OCI-LY1 (cell line): Measurements from ENCODE around the gene SDK2.

Experiments used
- H2AFZ ChIP-seq: fragments of 200-600 bp; sonication (generic), shearing (Covaris generic); 2 replicates; pipeline ENCODE4 v1.6.0; 2014; ENCODE audit warnings: antibody characterized with exemption, mild to moderate bottlenecking, low read length
- H3F3A ChIP-seq: fragments of 200-600 bp; sonication (generic), shearing (Covaris generic); 2 replicates; pipeline ENCODE4 v1.6.0; 2014; ENCODE audit warnings: mild to moderate bottlenecking, antibody characterized with exemption, low read length, moderate library complexity; ENCODE audit not compliant: insufficient read depth
- H3K27ac ChIP-seq: fragments of 200-600 bp; sonication (generic); 2 replicates; pipeline ENCODE4 v1.5.1; 2014; ENCODE audit warnings: low read length, mixed run types, mild to moderate bottlenecking, low read depth; ENCODE audit not compliant: poor library complexity, severe bottlenecking
- H3K27me3 ChIP-seq: fragments of 200-600 bp; sonication (generic); 2 replicates; pipeline ENCODE4 v1.6.0; 2014; ENCODE audit warnings: antibody characterized with exemption, mild to moderate bottlenecking, low read length, moderate library complexity; ENCODE audit not compliant: insufficient read depth
- H3K36me3 ChIP-seq: fragments of 200-600 bp; sonication (generic); 2 replicates; pipeline ENCODE4 v1.6.1; 2014; ENCODE audit warnings: mild to moderate bottlenecking, antibody characterized with exemption, low read length, moderate library complexity, mixed read lengths; ENCODE audit not compliant: insufficient read depth
- H3K4me1 ChIP-seq: fragments of 200-600 bp; sonication (generic); 2 replicates; pipeline ENCODE4 v1.5.1; 2014; ENCODE audit warnings: mild to moderate bottlenecking, low read length, moderate library complexity; ENCODE audit not compliant: insufficient read depth, severe bottlenecking
- H3K4me2 ChIP-seq: fragments of 200-600 bp; sonication (generic), shearing (Covaris generic); 2 replicates; pipeline ENCODE4 v1.6.1; 2014; ENCODE audit warnings: low read length
- H3K4me3 ChIP-seq: fragments of 200-600 bp; sonication (generic); 2 replicates; pipeline ENCODE4 v1.5.1; 2014; ENCODE audit warnings: low read length, low read depth, mild to moderate bottlenecking, mixed read lengths; ENCODE audit not compliant: poor library complexity, severe bottlenecking
- H3K79me2 ChIP-seq: fragments of 200-600 bp; shearing (Covaris generic); 2 replicates; pipeline ENCODE4 v1.6.1; 2016; ENCODE audit warnings: mixed run types, low read length, mixed read lengths; ENCODE audit not compliant: insufficient read depth
- H3K9ac ChIP-seq: fragments of 200-600 bp; sonication (generic), shearing (Covaris generic); 2 replicates; pipeline ENCODE4 v1.6.1; 2014; ENCODE audit warnings: mild to moderate bottlenecking, low read length, mixed read lengths
- H3K9me2 ChIP-seq: fragments of 200-600 bp; sonication (generic), shearing (Covaris generic); 2 replicates; pipeline ENCODE4 v1.6.1; 2014; ENCODE audit warnings: low read depth, mild to moderate bottlenecking, low read length, mixed read lengths
- H3K9me3 ChIP-seq: fragments of 200-600 bp; shearing (Covaris generic); 2 replicates; pipeline ENCODE4 v1.6.1; 2014; ENCODE audit warnings: low read length, mixed read lengths
- H4K20me1 ChIP-seq: fragments of 200-600 bp; sonication (generic), shearing (Covaris generic); 2 replicates; pipeline ENCODE4 v1.6.0; 2016; ENCODE audit warnings: mild to moderate bottlenecking, low read length; ENCODE audit not compliant: insufficient read depth
- EZH2 ChIP-seq: fragments of 200-600 bp; sonication (generic), shearing (Covaris generic); IDR thresholded peaks from 2 replicates; pipeline ENCODE4 v1.8.0; 2017; ENCODE audit warnings: borderline replicate concordance, mixed run types, mild to moderate bottlenecking, antibody characterized with exemption, low read length, moderate library complexity, mixed read lengths
- TF ChIP-seq, protein P1 (sequence below): fragments of 200-600 bp; sonication (generic), shearing (Covaris generic); IDR thresholded peaks from 2 replicates; pipeline ENCODE4 v1.5.1; 2017; ENCODE audit warnings: mild to moderate bottlenecking, antibody characterized with exemption, low read length, moderate library complexity, mixed read lengths

The SDK2 gene

DNA sequence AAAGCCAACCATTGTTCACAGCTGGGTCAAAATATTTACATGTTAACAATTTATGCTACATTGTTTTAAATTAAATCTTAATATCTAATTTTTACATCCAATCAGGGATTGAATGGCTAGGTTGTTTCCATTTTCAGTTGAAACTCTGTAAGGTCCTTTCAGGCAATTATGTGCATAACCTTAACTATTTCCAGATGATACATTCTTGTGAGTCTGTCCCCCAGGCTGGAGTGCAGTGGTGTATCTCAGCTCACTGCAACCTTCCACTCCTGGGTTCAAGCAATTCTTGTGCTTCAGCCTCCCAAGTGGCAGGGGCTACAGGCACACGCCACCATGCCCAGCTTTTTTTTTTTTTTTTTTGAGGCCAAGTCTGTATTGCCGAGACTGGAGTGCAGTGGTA, 342.9 kb downstream of the SDK2 start:
- Histone ChIP-seq H3K27me3 (0 out of 2 replicates have a peak, but pooled peaks cover 5% of the 10 kb centered on the region), H3K4me3 (no peak overlapping the region), H3K4me2 (no peak overlapping the region), H3K9ac (no peak overlapping the region), H2AFZ (no peak overlapping the region), H3K9me2 (no peaks in the 10 kb centered on the region), H3K27ac (no peak overlapping the region), H3K9me3 (no peaks in the 10 kb centered on the region), H3K79me2 (no peaks in the 10 kb centered on the region), H3F3A (no peaks in the 10 kb centered on the region), H3K4me1 (no peaks in the 10 kb centered on the region), H3K36me3 (no peaks in the 10 kb centered on the region), H4K20me1 (no peaks in the 10 kb centered on the region)
- TF ChIP-seq, protein P1, sequence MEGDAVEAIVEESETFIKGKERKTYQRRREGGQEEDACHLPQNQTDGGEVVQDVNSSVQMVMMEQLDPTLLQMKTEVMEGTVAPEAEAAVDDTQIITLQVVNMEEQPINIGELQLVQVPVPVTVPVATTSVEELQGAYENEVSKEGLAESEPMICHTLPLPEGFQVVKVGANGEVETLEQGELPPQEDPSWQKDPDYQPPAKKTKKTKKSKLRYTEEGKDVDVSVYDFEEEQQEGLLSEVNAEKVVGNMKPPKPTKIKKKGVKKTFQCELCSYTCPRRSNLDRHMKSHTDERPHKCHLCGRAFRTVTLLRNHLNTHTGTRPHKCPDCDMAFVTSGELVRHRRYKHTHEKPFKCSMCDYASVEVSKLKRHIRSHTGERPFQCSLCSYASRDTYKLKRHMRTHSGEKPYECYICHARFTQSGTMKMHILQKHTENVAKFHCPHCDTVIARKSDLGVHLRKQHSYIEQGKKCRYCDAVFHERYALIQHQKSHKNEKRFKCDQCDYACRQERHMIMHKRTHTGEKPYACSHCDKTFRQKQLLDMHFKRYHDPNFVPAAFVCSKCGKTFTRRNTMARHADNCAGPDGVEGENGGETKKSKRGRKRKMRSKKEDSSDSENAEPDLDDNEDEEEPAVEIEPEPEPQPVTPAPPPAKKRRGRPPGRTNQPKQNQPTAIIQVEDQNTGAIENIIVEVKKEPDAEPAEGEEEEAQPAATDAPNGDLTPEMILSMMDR: no peak
- no peak for TF ChIP-seq EZH2

DNA sequence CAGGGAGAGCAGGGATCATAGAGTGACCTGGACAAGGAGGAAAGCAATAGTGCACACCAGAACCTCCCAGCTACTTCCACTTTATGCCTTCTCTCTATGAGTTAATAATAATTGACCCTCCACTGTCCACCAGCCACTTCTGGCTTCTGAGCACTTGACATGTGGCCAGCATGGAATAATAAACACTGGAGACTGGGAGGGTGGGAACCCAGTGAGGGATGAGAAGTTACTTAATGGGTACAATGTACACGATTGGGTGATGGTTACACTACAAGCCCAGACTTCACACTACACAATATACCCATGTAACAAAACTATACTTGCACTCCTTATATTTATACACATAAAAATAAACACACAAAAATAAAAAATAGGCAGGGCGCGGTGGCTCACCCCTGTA, 343.9 kb downstream of the SDK2 start:
- Histone ChIP-seq H3K27ac (no peak overlapping the region), H3F3A (no peaks in the 10 kb centered on the region), H3K4me3 (no peak overlapping the region), H3K9ac (no peak overlapping the region), H3K27me3 (0 out of 2 replicates have a peak, but pooled peaks cover 5% of the 10 kb centered on the region), H2AFZ (no peak overlapping the region), H3K4me2 (no peak overlapping the region), H3K9me2 (no peaks in the 10 kb centered on the region), H3K4me1 (no peaks in the 10 kb centered on the region), H3K79me2 (no peaks in the 10 kb centered on the region), H4K20me1 (no peaks in the 10 kb centered on the region), H3K36me3 (no peaks in the 10 kb centered on the region), H3K9me3 (no peaks in the 10 kb centered on the region)
- no peak for TF ChIP-seq EZH2
- TF ChIP-seq, protein P1: no peak

DNA sequence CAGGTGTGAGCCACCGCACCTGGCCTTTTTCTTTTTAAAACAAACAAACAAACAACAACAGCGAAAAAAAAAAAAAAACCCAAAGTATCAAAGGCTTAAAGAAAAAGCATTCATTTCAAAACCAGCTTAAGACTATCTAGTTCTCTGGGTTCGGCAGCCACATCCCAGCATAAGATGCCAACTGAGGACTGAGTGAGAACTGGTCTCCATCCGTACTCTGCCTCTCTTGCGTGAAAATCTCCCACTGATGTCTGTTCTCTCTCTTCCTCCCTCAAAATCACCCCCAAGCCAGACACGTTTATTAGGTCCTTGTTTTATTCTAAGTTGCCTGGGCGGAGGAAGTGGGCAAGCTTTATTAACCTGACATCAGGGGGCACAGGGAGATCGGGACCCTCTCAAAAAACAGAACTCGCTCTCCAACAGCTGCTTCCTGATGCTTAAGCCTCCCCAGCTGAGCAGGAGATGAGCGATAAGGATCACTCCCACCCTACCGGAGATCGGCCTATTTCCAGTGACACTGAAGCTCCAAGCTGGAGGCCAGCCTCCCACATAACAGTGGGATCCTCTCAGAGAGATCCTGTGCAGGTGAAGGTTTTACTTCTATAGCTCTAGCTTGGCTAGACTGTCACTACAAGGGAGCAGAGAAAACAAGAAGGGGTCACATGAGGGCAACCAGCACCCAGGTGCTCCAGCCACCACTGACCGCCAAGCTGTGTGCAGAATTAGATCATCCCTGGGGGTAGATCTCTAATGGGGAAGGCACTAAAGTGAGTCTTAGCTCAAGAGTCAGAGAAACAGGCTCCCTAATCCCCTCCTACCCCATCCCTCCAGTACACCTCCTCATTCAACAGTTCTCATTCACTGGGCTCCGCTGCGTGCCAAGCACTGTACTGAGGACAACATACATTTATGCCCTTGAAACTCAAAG, 346.0 kb downstream of the SDK2 start:
- Histone ChIP-seq H2AFZ (no peak overlapping the region), H3K4me2 (no peak overlapping the region), H4K20me1 (no peaks in the 10 kb centered on the region), H3K4me3 (no peak overlapping the region), H3K4me1 (no peaks in the 10 kb centered on the region), H3K9me3 (no peaks in the 10 kb centered on the region), H3K79me2 (no peaks in the 10 kb centered on the region), H3K9ac (no peak overlapping the region), H3K27ac (no peak overlapping the region), H3F3A (no peaks in the 10 kb centered on the region), H3K36me3 (no peaks in the 10 kb centered on the region), H3K27me3 (0 out of 2 replicates have a peak, but pooled peaks cover 5% of the 10 kb centered on the region), H3K9me2 (no peaks in the 10 kb centered on the region)
- TF ChIP-seq, protein P1: no peak
- TF ChIP-seq EZH2: no peak
